SK-N-SH (cell line): ENCODE data around the gene DIAPH2. TPM values are rescaled to one million over a fixed set of nuclear protein-coding genes. Genes with fewer than 3 reads are reported as not detected.
A peak's percentile ranks its signal among the peaks of the same experiment; 100 is the strongest.

Experiments
- CTCF ChIA-PET: fragments of 300-600, 350-600 bp; formaldehyde crosslinking; extraction: SDS; loops from one replicate; lab custom pipeline; 2021; lab: Yijun Ruan, JAX
- POLR2A ChIA-PET: fragments of 350-600 bp; sonication (Branson Sonifier 250); formaldehyde crosslinking; extraction: SDS; loops from one replicate; lab custom pipeline; 2020; ENCODE audit warnings: antibody characterized with exemption, inconsistent platforms; lab: Yijun Ruan, JAX
- DNase-seq: peaks from one replicate; pipeline ENCODE4 v3.0.0; 2012
- H2AFZ ChIP-seq: fragments of 200-600 bp; sonication (generic); 2 replicates; pipeline ENCODE4 v1.8.1; 2016; ENCODE audit warnings: antibody characterized with exemption, mild to moderate bottlenecking, low read depth
- H3F3A ChIP-seq: fragments of 200-600 bp; sonication (generic); replicated peaks from 2 replicates; pipeline ENCODE3; 2016; ENCODE audit warnings: antibody characterized with exemption, mild to moderate bottlenecking; ENCODE audit not compliant: insufficient read depth
- H3K27ac ChIP-seq, 2 experiments: fragments of 200-500 bp in 1 of 2; fragments of 200-600 bp in 1 of 2; sonication (Bioruptor generic) in 1 of 2; sonication (generic), shearing (Covaris generic) in 1 of 2; 2 replicates each; pipeline versions ENCODE4 v1.5.1 to v1.6.1; 2014 to 2016; ENCODE audit warnings: low read depth in 2 of 2, inconsistent platforms in 1 of 2, low read length in 1 of 2, mild to moderate bottlenecking in 1 of 2, mixed read lengths in 1 of 2
- H3K27me3 ChIP-seq: fragments of 200-600 bp; sonication (generic), shearing (Covaris generic); 2 replicates; pipeline ENCODE4 v1.6.1; 2016; ENCODE audit warnings: mixed run types; ENCODE audit not compliant: insufficient read depth
- H3K36me3 ChIP-seq, 2 experiments: fragments of 200-500 bp in 1 of 2; fragments of 200-600 bp in 1 of 2; sonication (Bioruptor generic) in 1 of 2; sonication (generic) in 1 of 2; replicated peaks in 1 of 2; 2 replicates each; pipeline versions ENCODE3 to v1.5.1; 2014 to 2016; ENCODE audit warnings: low read length in 1 of 2, mild to moderate bottlenecking in 1 of 2; ENCODE audit not compliant: insufficient read depth in 2 of 2, control insufficient read depth in 1 of 2
- H3K4me1 ChIP-seq, 2 experiments: fragments of 200-500 bp in 1 of 2; fragments of 200-600 bp in 1 of 2; sonication (Bioruptor generic) in 1 of 2; sonication (generic), shearing (Covaris generic) in 1 of 2; 2 replicates each; pipeline versions ENCODE4 v1.5.1 to v1.6.1; 2014 to 2016; ENCODE audit warnings: low read depth in 1 of 2, low read length in 1 of 2, mixed run types in 1 of 2; ENCODE audit not compliant: insufficient read depth in 2 of 2, control insufficient read depth in 1 of 2
- H3K4me2 ChIP-seq: fragments of 200-600 bp; sonication (generic), shearing (Covaris generic); 2 replicates; pipeline ENCODE4 v1.6.1; 2017; ENCODE audit warnings: mixed run types
- H3K4me3 ChIP-seq, 2 experiments: fragments of 200-500 bp in 1 of 2; fragments of 200-600 bp in 1 of 2; sonication (Bioruptor generic) in 1 of 2; sonication (generic), shearing (Covaris generic) in 1 of 2; 2 replicates each; pipeline versions ENCODE4 v1.5.1 to v1.8.1; 2014 to 2016; ENCODE audit warnings: low read depth in 2 of 2, inconsistent platforms in 1 of 2, low read length in 1 of 2, mild to moderate bottlenecking in 1 of 2, mixed read lengths in 1 of 2, moderate library complexity in 1 of 2
- H3K79me2 ChIP-seq: fragments of 200-600 bp; sonication (generic); 2 replicates; pipeline ENCODE4 v1.8.1; 2017; ENCODE audit warnings: mild to moderate bottlenecking; ENCODE audit not compliant: insufficient read depth
- H3K9ac ChIP-seq: fragments of 200-600 bp; sonication (generic); 2 replicates; pipeline ENCODE4 v1.6.1; 2017; ENCODE audit warnings: mixed run types
- H3K9me2 ChIP-seq: fragments of 200-600 bp; sonication (generic); 2 replicates; pipeline ENCODE4 v1.6.1; 2017; ENCODE audit warnings: mixed run types
- H3K9me3 ChIP-seq: fragments of 200-600 bp; sonication (generic); 2 replicates; pipeline ENCODE4 v1.6.1; 2017; ENCODE audit warnings: mixed run types, mild to moderate bottlenecking, moderate library complexity
- H4K20me1 ChIP-seq: fragments of 200-600 bp; sonication (generic); 2 replicates; pipeline ENCODE4 v1.6.1; 2017; ENCODE audit warnings: mild to moderate bottlenecking, mixed run types; ENCODE audit not compliant: insufficient read depth
- ELF1 ChIP-seq: IDR thresholded peaks from 2 replicates; pipeline ENCODE4 v1.4.0; 2012
- EP300 ChIP-seq, 2 experiments: IDR thresholded peaks; 2 replicates each; pipeline versions ENCODE4 v1.4.0 to v1.6.1; 2012; ENCODE audit warnings: borderline replicate concordance in 1 of 2, low read depth in 1 of 2, low read length in 1 of 2
- FOXJ3 ChIP-seq: sonication (generic); formaldehyde crosslinking; IDR thresholded peaks from 2 replicates; pipeline ENCODE4 v1.5.1; 2020; ENCODE audit warnings: mild to moderate bottlenecking, missing genetic modification reagents
- MAX ChIP-seq: IDR thresholded peaks from 2 replicates; pipeline ENCODE4 v1.4.0; 2012; ENCODE audit warnings: low read depth
- MXI1 ChIP-seq: IDR thresholded peaks from 2 replicates; pipeline ENCODE4 v1.6.1; 2012; ENCODE audit warnings: mild to moderate bottlenecking, low read depth, low read length, improper control_type of control experiment
- POLR2AphosphoS5 ChIP-seq: IDR thresholded peaks from 2 replicates; pipeline ENCODE4 v1.6.1; 2012; ENCODE audit warnings: low read depth, low read length
- RAD21 ChIP-seq: IDR thresholded peaks from 2 replicates; pipeline ENCODE4 v1.6.1; 2012; ENCODE audit warnings: mild to moderate bottlenecking, low read length
- RXRA ChIP-seq: IDR thresholded peaks from 2 replicates; pipeline ENCODE4 v1.4.0; 2012; ENCODE audit warnings: low read depth, mild to moderate bottlenecking, borderline replicate concordance
- USF1 ChIP-seq: IDR thresholded peaks from 2 replicates; pipeline ENCODE4 v1.4.0; 2012; ENCODE audit warnings: low read depth, borderline replicate concordance
- ZBTB33 ChIP-seq: IDR thresholded peaks from 2 replicates; pipeline ENCODE4 v1.4.0; 2012; ENCODE audit warnings: low read depth, borderline replicate concordance
- WGBS: methylation state at CpG from one replicate; pipeline ENCODE4 v1.1.6; 2017; ENCODE audit warnings: low lambda C conversion rate; 5-methylcytosine and 5-hydroxymethylcytosine counted together
- polyA plus RNA-seq, 3 experiments: library from polyadenylated mRNA; depleted of rRNA; stranded (reverse); fragments of >200 nt; gene quantifications; 2 replicates each; pipeline ENCODE4 v1.2.3, GENCODE V29; 2012
- TF ChIP-seq, protein P1 (sequence below): fragments of 200-600 bp; sonication (generic); IDR thresholded peaks from 2 replicates; pipeline ENCODE4 v1.6.1; 2017; ENCODE audit warnings: antibody characterized with exemption, mild to moderate bottlenecking, moderate library complexity
- TF ChIP-seq, protein P2 (sequence below): IDR thresholded peaks from 2 replicates; pipeline ENCODE4; 2012

Gene DIAPH2
- polyA plus RNA-seq, 1 of the 3 experiments (the other 2 are of a cell fraction), result 1.1 TPM

DNA sequence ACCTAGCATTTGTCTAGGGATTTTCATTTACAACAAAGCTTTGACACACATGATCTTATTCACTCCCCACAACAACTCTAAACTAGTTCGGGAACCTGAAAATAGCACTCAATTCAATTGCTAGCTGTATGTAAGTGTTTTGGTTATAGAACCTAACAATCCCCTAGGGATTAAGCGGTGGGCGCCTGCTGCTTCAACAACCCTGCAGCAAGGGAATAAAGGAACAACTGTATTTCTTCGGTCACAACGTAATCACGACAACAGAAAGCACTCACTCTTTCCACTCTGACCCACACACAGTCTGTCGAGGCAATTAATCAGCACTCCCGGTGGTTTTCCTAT lies 674 bp upstream of the DIAPH2 start:
- Histone ChIP-seq H3K27me3 (no peaks in the 10 kb centered on the region), H3F3A (no peaks in the 10 kb centered on the region), H3K4me2 (peak overlapping the region; percentile 79), H2AFZ (peak overlapping the region; percentile 93; the same call in 1 of the 2 replicates), H4K20me1 (no peaks in the 10 kb centered on the region), H3K79me2 (peaks cover 16% of the 10 kb centered on the region; the same call in 1 of the 2 replicates), H3K36me3 (no peaks in the 10 kb centered on the region), H3K9me3 (no peaks in the 10 kb centered on the region), H3K9me2 (no peaks in the 10 kb centered on the region), H3K4me3 (peak overlapping the region in 1 of 2 experiments; percentile 68; a peak in 2 of 4 replicates), H3K4me1 (peaks cover 0 to 2% of the 10 kb centered on the region in 2 experiments; a peak in 1 of 4 replicates), H3K27ac (no peak overlapping the region), H3K9ac (no peak overlapping the region)
- DNase-seq, result no peak
- ChIA-PET CTCF (no interaction called here), POLR2A (interaction anchor here (0.6 to 0.8 kb wide), 2 partner anchors 14 to 70 kb away, joined by 3 to 4 read pairs; no protein-coding TSS in a partner anchor)
- TF ChIP-seq, protein P1, sequence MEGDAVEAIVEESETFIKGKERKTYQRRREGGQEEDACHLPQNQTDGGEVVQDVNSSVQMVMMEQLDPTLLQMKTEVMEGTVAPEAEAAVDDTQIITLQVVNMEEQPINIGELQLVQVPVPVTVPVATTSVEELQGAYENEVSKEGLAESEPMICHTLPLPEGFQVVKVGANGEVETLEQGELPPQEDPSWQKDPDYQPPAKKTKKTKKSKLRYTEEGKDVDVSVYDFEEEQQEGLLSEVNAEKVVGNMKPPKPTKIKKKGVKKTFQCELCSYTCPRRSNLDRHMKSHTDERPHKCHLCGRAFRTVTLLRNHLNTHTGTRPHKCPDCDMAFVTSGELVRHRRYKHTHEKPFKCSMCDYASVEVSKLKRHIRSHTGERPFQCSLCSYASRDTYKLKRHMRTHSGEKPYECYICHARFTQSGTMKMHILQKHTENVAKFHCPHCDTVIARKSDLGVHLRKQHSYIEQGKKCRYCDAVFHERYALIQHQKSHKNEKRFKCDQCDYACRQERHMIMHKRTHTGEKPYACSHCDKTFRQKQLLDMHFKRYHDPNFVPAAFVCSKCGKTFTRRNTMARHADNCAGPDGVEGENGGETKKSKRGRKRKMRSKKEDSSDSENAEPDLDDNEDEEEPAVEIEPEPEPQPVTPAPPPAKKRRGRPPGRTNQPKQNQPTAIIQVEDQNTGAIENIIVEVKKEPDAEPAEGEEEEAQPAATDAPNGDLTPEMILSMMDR, result no peak
- TF ChIP-seq RXRA (no peak), ZBTB33 (no peak), USF1 (no peak), MAX (no peak), ELF1 (no peak), RAD21 (no peak), FOXJ3 (no peak), EP300 (IDR thresholded peaks at IDR 0.05; ENCODE audit: borderline replicate concordance in 1 of 2, low read depth in 1 of 2, low read length in 1 of 2) (no peak), MXI1 (no peak), POLR2AphosphoS5 (no peak)
- TF ChIP-seq, protein P2, sequence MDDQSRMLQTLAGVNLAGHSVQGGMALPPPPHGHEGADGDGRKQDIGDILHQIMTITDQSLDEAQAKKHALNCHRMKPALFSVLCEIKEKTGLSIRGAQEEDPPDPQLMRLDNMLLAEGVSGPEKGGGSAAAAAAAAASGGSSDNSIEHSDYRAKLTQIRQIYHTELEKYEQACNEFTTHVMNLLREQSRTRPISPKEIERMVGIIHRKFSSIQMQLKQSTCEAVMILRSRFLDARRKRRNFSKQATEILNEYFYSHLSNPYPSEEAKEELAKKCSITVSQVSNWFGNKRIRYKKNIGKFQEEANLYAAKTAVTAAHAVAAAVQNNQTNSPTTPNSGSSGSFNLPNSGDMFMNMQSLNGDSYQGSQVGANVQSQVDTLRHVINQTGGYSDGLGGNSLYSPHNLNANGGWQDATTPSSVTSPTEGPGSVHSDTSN, result no peak
- 42% methylated on average over 8 of the region's 8 CpGs for WGBS
